ENCODE measurements around the gene IRF9. TPM values are rescaled to one million over a fixed set of nuclear protein-coding genes. Genes with fewer than 3 reads are reported as not detected.

Gene IRF9
- total and polyA plus RNA-seq, 2 of the 13 experiments (the other 11 are each of a cell fraction or from before 2014, with no cell fraction given) = 14.9 to 49.7 TPM

- TF ChIP-seq AHDC1 (CRISPR knock-in tag; IDR thresholded peaks at IDR 0.05; ENCODE audit: borderline replicate concordance) = no peak
- TF ChIP-seq MBNL3 (CRISPR knock-in tag; conservative IDR thresholded peaks at IDR 0.05) = no peak
- 0 out of 2 replicates have a peak, but pooled peaks have one; percentile 12 for TF ChIP-seq ZBTB3 (CRISPR knock-in tag; IDR thresholded peaks at IDR 0.05; ENCODE audit: borderline replicate concordance, low read depth)
- TF ChIP-seq ZNF30 (CRISPR knock-in tag; IDR thresholded peaks at IDR 0.05) = no peak
- peak; percentile 87; the same call in 1 of the 2 replicates for TF ChIP-seq CAMTA2 (CRISPR knock-in tag; IDR thresholded peaks at IDR 0.05; ENCODE audit: borderline replicate concordance)
- TF ChIP-seq CSRNP2 (CRISPR knock-in tag; conservative IDR thresholded peaks at IDR 0.05; ENCODE audit: low read depth) = no peak
- no peak for TF ChIP-seq KDM6A (CRISPR knock-in tag; IDR thresholded peaks at IDR 0.05; ENCODE audit: low read depth)
- no peak for TF ChIP-seq HNF1B (CRISPR knock-in tag; IDR thresholded peaks at IDR 0.05)
- TF ChIP-seq SYNCRIP (IDR thresholded peaks at IDR 0.05; ENCODE audit: insufficient read depth, low read depth, low read length) = no peak
- TF ChIP-seq KMT2B (CRISPR knock-in tag; IDR thresholded peaks at IDR 0.05) = no peak
- no peak for TF ChIP-seq SMARCE1 (IDR thresholded peaks at IDR 0.05; ENCODE audit: borderline replicate concordance)
- TF ChIP-seq HBP1 (CRISPR knock-in tag; IDR thresholded peaks at IDR 0.05; ENCODE audit: low read depth) = no peak
- 0 out of 2 replicates have a peak, but pooled peaks have one; percentile 73 for TF ChIP-seq ZNF160 (CRISPR knock-in tag; IDR thresholded peaks at IDR 0.05)
Measured at GRCh38 chr14:24147761-24148428, 13.2 kb upstream of the IRF9 start (continued).

Measured in HepG2 (cell line).